ENCODE measurements around the gene RAE1. TPM values are rescaled to one million over a fixed set of nuclear protein-coding genes. Genes with fewer than 3 reads are reported as not detected.
"Not testable (repeated sequence)": the region's sequence is repeated elsewhere in the genome, so short reads cannot be mapped to it uniquely, and the experiment has no call there.

Gene RAE1
- total RNA-seq, 1 donor from 2014 or later, result 15.3 TPM

DNA sequence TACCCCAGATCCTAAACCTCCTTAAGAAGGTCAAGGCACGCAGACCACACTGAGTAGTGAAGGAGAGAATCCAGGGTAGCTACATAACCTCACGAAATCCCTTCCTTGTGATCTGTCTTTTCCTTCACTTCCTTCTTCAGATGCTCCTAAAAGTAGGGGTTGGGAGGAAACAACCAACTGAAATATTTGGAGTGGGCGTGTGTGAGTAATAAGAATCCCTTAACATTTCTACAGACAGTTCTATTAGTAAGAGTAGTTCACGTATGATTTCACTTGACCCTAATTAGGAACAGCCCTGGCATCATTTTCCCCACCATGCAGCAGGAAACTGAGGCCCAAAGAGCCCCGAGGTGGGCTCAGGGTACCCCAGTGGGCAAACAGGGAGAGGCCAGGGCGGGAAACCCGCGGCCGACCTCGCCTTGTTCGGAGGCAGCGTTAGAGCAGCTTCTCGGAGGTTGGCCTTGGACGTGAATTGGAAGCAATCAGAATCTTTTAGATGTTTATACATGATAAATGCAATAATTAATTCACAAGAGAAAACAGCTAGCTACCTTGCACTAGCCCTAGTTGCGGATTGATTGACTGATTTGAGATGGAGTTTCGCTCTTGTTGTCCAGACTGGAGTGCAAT, 859 bp upstream of the RAE1 start:
- H3K36me3 ChIP-seq, result no peaks in the 10 kb centered on the region
- no peaks in the 10 kb centered on the region for H3K27me3 ChIP-seq (ENCODE audit: low read depth)
- intact Hi-C loops (cut with micrococcal nuclease), result no loop called here
- no peak for DNase-seq
- no peak overlapping the region for H3K27ac ChIP-seq (replicated peaks)
- H3K4me3 ChIP-seq, result peak overlapping the region; percentile 97
- H3K4me1 ChIP-seq, result peaks cover 16% of the 10 kb centered on the region
- TF ChIP-seq, protein P1, sequence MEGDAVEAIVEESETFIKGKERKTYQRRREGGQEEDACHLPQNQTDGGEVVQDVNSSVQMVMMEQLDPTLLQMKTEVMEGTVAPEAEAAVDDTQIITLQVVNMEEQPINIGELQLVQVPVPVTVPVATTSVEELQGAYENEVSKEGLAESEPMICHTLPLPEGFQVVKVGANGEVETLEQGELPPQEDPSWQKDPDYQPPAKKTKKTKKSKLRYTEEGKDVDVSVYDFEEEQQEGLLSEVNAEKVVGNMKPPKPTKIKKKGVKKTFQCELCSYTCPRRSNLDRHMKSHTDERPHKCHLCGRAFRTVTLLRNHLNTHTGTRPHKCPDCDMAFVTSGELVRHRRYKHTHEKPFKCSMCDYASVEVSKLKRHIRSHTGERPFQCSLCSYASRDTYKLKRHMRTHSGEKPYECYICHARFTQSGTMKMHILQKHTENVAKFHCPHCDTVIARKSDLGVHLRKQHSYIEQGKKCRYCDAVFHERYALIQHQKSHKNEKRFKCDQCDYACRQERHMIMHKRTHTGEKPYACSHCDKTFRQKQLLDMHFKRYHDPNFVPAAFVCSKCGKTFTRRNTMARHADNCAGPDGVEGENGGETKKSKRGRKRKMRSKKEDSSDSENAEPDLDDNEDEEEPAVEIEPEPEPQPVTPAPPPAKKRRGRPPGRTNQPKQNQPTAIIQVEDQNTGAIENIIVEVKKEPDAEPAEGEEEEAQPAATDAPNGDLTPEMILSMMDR (IDR thresholded peaks at IDR 0.05; ENCODE audit: borderline replicate concordance), result no peak
- H3K9me3 ChIP-seq (replicated peaks), result no peaks in the 10 kb centered on the region

DNA sequence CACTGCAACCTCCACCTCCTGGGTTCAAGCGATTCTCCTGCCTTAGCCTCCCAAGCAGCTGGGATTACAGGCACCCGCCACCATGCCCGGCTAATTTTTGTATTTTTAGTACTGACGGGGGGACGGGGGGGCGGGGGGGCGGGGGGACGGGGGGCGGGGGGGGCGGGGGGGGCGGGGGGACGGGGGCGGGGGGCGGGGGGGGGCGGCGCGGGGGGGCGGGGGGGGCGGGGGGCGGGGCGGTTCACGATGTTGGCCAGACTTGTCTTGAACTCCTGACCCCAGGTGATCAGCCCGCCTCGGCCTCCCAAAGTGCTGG, 371 bp upstream of the RAE1 start:
- Histone ChIP-seq H3K4me1 (peaks cover 16% of the 10 kb centered on the region), H3K27ac (replicated peaks) (peak overlapping the region; percentile 87), H3K4me3 (peak overlapping the region; percentile 97)
- intact Hi-C loops (cut with micrococcal nuclease); H3K9me3 ChIP-seq (replicated peaks); H3K27me3 ChIP-seq (ENCODE audit: low read depth); H3K36me3 ChIP-seq; DNase-seq: not testable (repeated sequence)

DNA sequence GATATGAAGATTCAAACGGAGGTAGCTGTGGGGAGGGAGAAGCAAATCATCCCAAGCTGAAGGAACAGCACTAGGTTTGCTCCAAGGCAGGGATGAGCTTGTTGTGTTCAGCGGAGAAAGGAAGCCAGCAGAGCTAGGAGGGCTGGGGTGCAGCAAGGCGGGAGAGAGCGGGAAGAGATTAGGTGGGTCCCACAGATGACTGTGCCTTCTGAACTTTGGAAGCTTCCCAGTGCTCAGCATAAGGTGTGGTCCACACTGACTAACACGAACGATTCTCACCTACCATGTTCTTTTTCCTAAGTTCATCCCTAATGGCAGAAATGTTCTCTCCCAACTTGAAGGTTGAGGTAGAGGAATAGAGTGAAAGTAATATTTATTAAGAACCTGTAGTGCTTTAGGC, 1.2 kb downstream of the RAE1 start:
- no peaks in the 10 kb centered on the region for H3K27me3 ChIP-seq (ENCODE audit: low read depth)
- peaks cover 16% of the 10 kb centered on the region for H3K4me1 ChIP-seq
- no peak for DNase-seq
- intact Hi-C loops (cut with micrococcal nuclease), result no loop called here
- H3K4me3 ChIP-seq, result peak overlapping the region; percentile 97
- TF ChIP-seq, protein P1 (IDR thresholded peaks at IDR 0.05; ENCODE audit: borderline replicate concordance), result no peak
- H3K36me3 ChIP-seq, result no peaks in the 10 kb centered on the region
- H3K27ac ChIP-seq (replicated peaks), result no peak overlapping the region
- no peaks in the 10 kb centered on the region for H3K9me3 ChIP-seq (replicated peaks)

DNA sequence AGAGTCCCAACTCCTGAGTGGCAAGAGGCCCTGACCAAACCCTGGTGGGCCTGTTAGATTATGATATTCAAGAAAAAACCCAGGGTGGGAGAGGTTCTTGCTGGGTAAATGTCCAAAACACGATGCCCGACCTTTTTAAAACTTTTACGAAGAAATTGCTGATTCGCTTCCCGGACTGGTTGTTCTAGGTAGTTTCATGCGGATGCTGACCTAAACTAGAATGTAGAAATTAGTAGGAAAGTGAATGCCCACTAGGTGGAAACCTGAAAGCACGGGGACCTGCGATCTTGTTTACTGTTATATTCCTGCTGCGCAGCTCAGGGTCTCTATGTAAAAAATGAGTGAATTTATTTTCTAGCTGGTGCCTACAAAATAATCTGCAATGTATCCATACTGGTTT, 2.3 kb downstream of the RAE1 start:
- Histone ChIP-seq H3K4me1 (peaks cover 16% of the 10 kb centered on the region), H3K36me3 (no peaks in the 10 kb centered on the region), H3K27ac (replicated peaks) (no peak overlapping the region), H3K27me3 (ENCODE audit: low read depth) (no peaks in the 10 kb centered on the region), H3K4me3 (no peak overlapping the region), H3K9me3 (replicated peaks) (no peaks in the 10 kb centered on the region)
- intact Hi-C loops (cut with micrococcal nuclease), result no loop called here
- no peak for DNase-seq
- TF ChIP-seq, protein P1 (IDR thresholded peaks at IDR 0.05; ENCODE audit: borderline replicate concordance), result no peak

DNA sequence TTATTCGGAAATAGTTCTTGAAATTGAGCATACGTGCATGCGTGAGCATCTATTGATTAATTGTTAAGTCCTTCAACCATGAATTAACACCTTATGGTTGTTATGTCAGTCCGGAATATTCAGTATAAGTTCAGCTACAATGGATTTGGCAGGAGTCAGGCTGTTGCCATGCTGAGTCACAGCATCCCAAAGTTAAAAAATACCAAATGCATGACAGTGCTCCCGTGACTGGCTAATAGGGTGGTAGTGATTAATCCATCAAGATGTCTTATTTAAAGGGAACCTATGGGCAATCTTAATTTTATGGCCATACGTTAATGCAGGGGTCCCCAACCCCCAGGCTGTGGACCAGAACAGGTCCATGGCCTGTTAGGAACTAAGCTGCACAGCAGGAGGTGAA, 10.5 kb downstream of the RAE1 start:
- no peaks in the 10 kb centered on the region for H3K9me3 ChIP-seq (replicated peaks)
- no peaks in the 10 kb centered on the region for H3K27me3 ChIP-seq (ENCODE audit: low read depth)
- H3K4me1 ChIP-seq, result no peaks in the 10 kb centered on the region
- H3K4me3 ChIP-seq, result no peak overlapping the region
- peaks cover 51% of the 10 kb centered on the region for H3K36me3 ChIP-seq
- TF ChIP-seq, protein P1 (IDR thresholded peaks at IDR 0.05; ENCODE audit: borderline replicate concordance), result no peak
- no peak for DNase-seq
- H3K27ac ChIP-seq (replicated peaks), result no peak overlapping the region
- intact Hi-C loops (cut with micrococcal nuclease), result no loop called here

DNA sequence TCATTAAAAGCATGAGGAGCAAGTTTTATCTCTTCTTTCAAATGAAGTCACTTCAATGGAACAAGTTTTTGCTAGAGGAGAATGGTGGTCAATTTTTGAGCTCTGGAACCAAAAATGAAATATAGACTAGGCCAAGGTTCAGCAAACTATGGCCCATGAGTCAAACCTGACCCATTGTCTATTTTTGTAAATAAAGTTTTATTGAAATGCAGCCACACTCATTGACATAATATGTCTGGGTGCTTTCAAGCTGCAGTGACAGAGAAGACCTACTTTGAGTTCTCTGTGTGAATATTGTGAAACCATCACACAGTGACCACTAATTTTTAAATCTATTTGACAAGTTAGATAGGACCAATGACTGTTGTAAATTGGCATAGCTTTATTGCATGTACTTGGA, 13.4 kb downstream of the RAE1 start:
- Histone ChIP-seq H3K27ac (replicated peaks) (no peak overlapping the region), H3K4me3 (no peak overlapping the region), H3K36me3 (peaks cover 80% of the 10 kb centered on the region), H3K27me3 (ENCODE audit: low read depth) (no peaks in the 10 kb centered on the region), H3K4me1 (no peaks in the 10 kb centered on the region), H3K9me3 (replicated peaks) (no peaks in the 10 kb centered on the region)
- no peak for DNase-seq
- intact Hi-C loops (cut with micrococcal nuclease), result no loop called here
- TF ChIP-seq, protein P1 (IDR thresholded peaks at IDR 0.05; ENCODE audit: borderline replicate concordance), result no peak

All from left ventricle myocardium inferior (tissue), 1 donor.